IMR-90 (cell line): ENCODE measurements around the gene GLYAT. TPM values are rescaled to one million over a fixed set of nuclear protein-coding genes. Genes with fewer than 3 reads are reported as not detected.

Experiments
- ATAC-seq: fragments of 200-7000 bp; cut with Tn5 transposase; 2 replicates; pipeline ENCODE4 v1.9.1; 2020; ENCODE audit warnings: low read depth, mild to moderate bottlenecking, moderate library complexity
- BruUV-seq: library from RNA; stranded (reverse); fragments of 400-500 nt; replicated peaks from 2 replicates; lab custom pipeline; 2021; lab: Mats Ljungman, UMichigan
- CTCF ChIA-PET: fragments of 300-600 bp; formaldehyde crosslinking; extraction: SDS; loops from one replicate; lab custom pipeline; 2021; ENCODE audit warnings: antibody characterized with exemption; lab: Yijun Ruan, JAX
- POLR2A ChIA-PET: fragments of 300-600 bp; sonication (Branson Sonifier 250); formaldehyde crosslinking; loops from one replicate; lab custom pipeline; 2022; ENCODE audit warnings: antibody characterized with exemption; ENCODE audit not compliant: unreplicated experiment; lab: Charles Lee
- DNase-seq: peaks from one replicate; pipeline ENCODE4 v3.0.0; 2013
- H2AFZ ChIP-seq: replicated peaks from 2 replicates; pipeline ENCODE3; 2013; ENCODE audit warnings: low read length, mild to moderate bottlenecking; ENCODE audit not compliant: poor library complexity
- H2AK5ac ChIP-seq: 2 replicates; pipeline ENCODE4 v1.6.1; 2013; ENCODE audit warnings: low read depth, low read length, inconsistent platforms
- H2AK9ac ChIP-seq: replicated peaks from 2 replicates; pipeline ENCODE3; 2013; ENCODE audit warnings: mild to moderate bottlenecking, low read depth, low read length, moderate library complexity; ENCODE audit not compliant: poor library complexity
- H2BK120ac ChIP-seq: 2 replicates; pipeline ENCODE4 v1.6.1; 2013; ENCODE audit warnings: low read depth, low read length, inconsistent platforms
- H2BK15ac ChIP-seq: 3 replicates; pipeline ENCODE4 v1.6.1; 2013; ENCODE audit warnings: low read depth, low read length, inconsistent platforms
- H2BK20ac ChIP-seq: 2 replicates; pipeline ENCODE4 v1.6.1; 2013; ENCODE audit warnings: low read depth, mild to moderate bottlenecking, inconsistent platforms, low read length, moderate library complexity
- H2BK5ac ChIP-seq: 2 replicates; pipeline ENCODE4 v1.6.1; 2013; ENCODE audit warnings: mild to moderate bottlenecking, low read depth, low read length, inconsistent platforms; ENCODE audit not compliant: poor library complexity, severe bottlenecking
- H3K14ac ChIP-seq: replicated peaks from 2 replicates; pipeline ENCODE4 v1.6.1; 2013; ENCODE audit warnings: low read depth, low read length, inconsistent platforms
- H3K18ac ChIP-seq: 2 replicates; pipeline ENCODE4 v1.6.1; 2013; ENCODE audit warnings: low read depth, low read length, control low read depth
- H3K23ac ChIP-seq: 2 replicates; pipeline ENCODE4 v1.6.1; 2013; ENCODE audit warnings: low read depth, low read length, inconsistent platforms
- H3K27ac ChIP-seq: 2 replicates; pipeline ENCODE4 v1.5.1; 2013; ENCODE audit warnings: mild to moderate bottlenecking, control low read depth, low read length; ENCODE audit not compliant: insufficient read depth
- H3K27me3 ChIP-seq: 2 replicates; pipeline ENCODE4 v1.6.1; 2013; ENCODE audit warnings: low read length; ENCODE audit not compliant: control insufficient read depth, insufficient read depth
- H3K36me3 ChIP-seq: 2 replicates; pipeline ENCODE4 v1.6.1; 2013; ENCODE audit warnings: low read length, mixed read lengths; ENCODE audit not compliant: control insufficient read depth, insufficient read depth
- H3K4ac ChIP-seq: 2 replicates; pipeline ENCODE4 v1.6.1; 2013; ENCODE audit warnings: low read depth, low read length, inconsistent platforms
- H3K4me1 ChIP-seq: 2 replicates; pipeline ENCODE4 v1.6.1; 2013; ENCODE audit warnings: low read length, mixed read lengths; ENCODE audit not compliant: control insufficient read depth, insufficient read depth
- H3K4me2 ChIP-seq: 2 replicates; pipeline ENCODE4 v1.6.1; 2013; ENCODE audit warnings: low read depth, mild to moderate bottlenecking, control low read depth, low read length, moderate library complexity
- H3K4me3 ChIP-seq: 2 replicates; pipeline ENCODE4 v1.5.1; 2013; ENCODE audit warnings: low read depth, mild to moderate bottlenecking, control low read depth, low read length, moderate library complexity; ENCODE audit not compliant: insufficient read depth
- H3K56ac ChIP-seq: 2 replicates; pipeline ENCODE4 v1.6.1; 2013; ENCODE audit warnings: low read length, inconsistent platforms; ENCODE audit not compliant: insufficient read depth; ENCODE audit errors: extremely low read depth
- H3K79me1 ChIP-seq, 2 experiments: 2 replicates each; pipeline ENCODE4 v1.6.1; 2013; ENCODE audit warnings: low read length in 2 of 2, inconsistent platforms in 1 of 2, low read depth in 1 of 2
- H3K9ac ChIP-seq: 2 replicates; pipeline ENCODE4 v1.6.1; 2013; ENCODE audit warnings: low read depth, low read length, control low read depth
- H3K9me1 ChIP-seq: 2 replicates; pipeline ENCODE4 v1.6.1; 2013; ENCODE audit warnings: low read length, inconsistent platforms; ENCODE audit not compliant: insufficient read depth
- H3K9me3 ChIP-seq: 2 replicates; pipeline ENCODE4 v1.6.1; 2013; ENCODE audit warnings: low read length; ENCODE audit not compliant: control insufficient read depth, insufficient read depth
- H4K20me1 ChIP-seq: 2 replicates; pipeline ENCODE4 v1.6.1; 2013; ENCODE audit warnings: low read length, inconsistent platforms; ENCODE audit not compliant: insufficient read depth
- H4K5ac ChIP-seq: 2 replicates; pipeline ENCODE4 v1.6.1; 2013; ENCODE audit warnings: mild to moderate bottlenecking, low read depth, low read length, control low read depth
- H4K8ac ChIP-seq, 2 experiments: 2 replicates each; pipeline ENCODE4 v1.6.1; 2013; ENCODE audit warnings: low read depth in 2 of 2, low read length in 2 of 2, control low read depth in 1 of 2, inconsistent platforms in 1 of 2
- H4K91ac ChIP-seq: 2 replicates; pipeline ENCODE4 v1.6.1; 2013; ENCODE audit warnings: low read depth, low read length, inconsistent platforms; ENCODE audit not compliant: insufficient read depth
- BHLHE40 ChIP-seq: fragments of 150-350 bp; IDR thresholded peaks from 2 replicates; pipeline ENCODE4 v1.6.1; 2016; ENCODE audit warnings: mild to moderate bottlenecking, low read depth, low read length
- CHD1 ChIP-seq: IDR thresholded peaks from 2 replicates; pipeline ENCODE4 v1.6.1; 2012; ENCODE audit warnings: low read depth, low read length, improper control_type of control experiment
- dilution Hi-C: fragments of 300-500 bp; cut with HindIII; formaldehyde crosslinking; loops from one replicate; pipeline ENCODE4 v1.14.3; 2018; ENCODE audit warnings: low sequenced_read_pairs; ENCODE audit not compliant: unreplicated experiment
- in situ Hi-C: fragments of 300-500 bp; cut with MboI; formaldehyde crosslinking; loops from 3 replicates; pipeline ENCODE4 v1.14.3; 2019; ENCODE audit warnings: low sequenced_read_pairs, inconsistent platforms, mixed read lengths
- intact Hi-C: fragments of 100-400 bp; cut with micrococcal nuclease; formaldehyde crosslinking; loops from 2 replicates; pipeline ENCODE4 v1.10.0; 2022
- polyA plus RNA-seq, 3 experiments: library from polyadenylated mRNA; depleted of rRNA; stranded (reverse); fragments of >200 nt; gene quantifications; 2 replicates each; pipeline ENCODE4 v1.2.3, GENCODE V29; 2012; ENCODE audit warnings: low replicate concordance in 1 of 3
- total RNA-seq: library from RNA; depleted of rRNA; stranded (reverse); fragments of >200 nt; gene quantifications from 2 replicates; pipeline ENCODE4 v1.2.3, GENCODE V29; 2012

GLYAT gene
- total and polyA plus RNA-seq, 2 of the 4 experiments (the other 2 are of a cell fraction), result not detected

DNA sequence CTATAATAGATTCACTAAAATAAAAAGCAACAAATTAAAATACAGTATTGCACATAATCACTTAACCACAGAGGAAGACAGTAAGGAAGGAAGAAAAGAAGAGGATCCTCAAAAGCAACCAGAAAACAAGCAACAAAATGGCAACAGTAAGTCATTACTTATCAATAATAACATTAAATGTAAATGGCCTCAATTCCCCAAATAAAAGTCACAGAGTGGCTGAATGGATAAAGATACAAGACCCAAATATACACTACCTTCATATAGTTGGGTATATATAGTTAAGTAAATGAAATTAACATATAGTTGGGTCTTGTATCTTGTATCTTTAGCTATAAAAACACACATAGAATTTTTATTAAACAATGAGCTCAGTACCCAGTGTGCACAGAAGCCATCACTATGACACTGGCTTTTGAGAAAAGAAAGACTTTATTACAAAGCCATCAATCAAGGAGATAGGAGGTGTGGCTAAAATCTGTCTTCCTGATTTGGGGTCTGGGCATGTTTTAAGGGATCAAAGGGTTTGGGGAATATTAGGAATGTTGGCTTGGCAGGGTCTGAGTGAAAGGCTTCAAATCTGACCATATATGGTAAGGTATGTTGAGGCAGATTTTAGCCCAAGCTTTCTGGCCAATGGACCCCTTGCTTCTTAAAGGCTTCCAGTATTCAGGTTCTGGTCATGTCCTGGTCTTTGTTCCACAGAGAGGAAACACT lies 13.4 kb upstream of the GLYAT start:
- DNase-seq, result no peak
- H3K4me1 ChIP-seq, result no peaks in the 10 kb centered on the region
- no peak overlapping the region for H3K23ac ChIP-seq
- no peak overlapping the region for H3K4me2 ChIP-seq
- H3K27ac ChIP-seq, result no peak overlapping the region
- H3K36me3 ChIP-seq, result no peaks in the 10 kb centered on the region
- no peak overlapping the region for H2AK9ac ChIP-seq
- no peak overlapping the region for H2AK5ac ChIP-seq
- H3K9me3 ChIP-seq, result no peaks in the 10 kb centered on the region
- H3K18ac ChIP-seq, result no peak overlapping the region
- no peak overlapping the region for H3K4ac ChIP-seq
- H2BK15ac ChIP-seq, result no peak overlapping the region
- no peak overlapping the region for H4K91ac ChIP-seq
- no peaks in the 10 kb centered on the region for H3K27me3 ChIP-seq
- no peaks in the 10 kb centered on the region for H3K79me1 ChIP-seq
- in situ Hi-C loops (no loop called here), dilution Hi-C loops (no loop called here), intact Hi-C loops (no loop called here)
- TF ChIP-seq CHD1 (no peak), BHLHE40 (no peak)
- no peak overlapping the region for H3K4me3 ChIP-seq
- no peak overlapping the region for H2BK120ac ChIP-seq
- no peak overlapping the region for H3K9ac ChIP-seq
- BruUV-seq, result no TSS peak
- H3K14ac ChIP-seq, result no peak overlapping the region
- no peak overlapping the region for H2BK20ac ChIP-seq
- no peak overlapping the region for H4K8ac ChIP-seq
- H2BK5ac ChIP-seq, result no peak overlapping the region
- H4K5ac ChIP-seq, result no peak overlapping the region
- H3K56ac ChIP-seq, result no peak overlapping the region
- ChIA-PET POLR2A (no interaction called here), CTCF (interaction anchor here (0.6 kb wide), 1 partner anchor 9 kb away, joined by 3 read pairs; no protein-coding TSS in a partner anchor)
- no peak for ATAC-seq
- no peaks in the 10 kb centered on the region for H4K20me1 ChIP-seq
- H2AFZ ChIP-seq, result no peak overlapping the region
- H3K9me1 ChIP-seq, result no peaks in the 10 kb centered on the region
